ENCODE measurements around the gene NHLRC1. TPM values are rescaled to one million over a fixed set of nuclear protein-coding genes. Genes with fewer than 3 reads are reported as not detected.

Gene NHLRC1
- total and polyA plus RNA-seq, 9 of the 15 experiments (the other 6 are each of a cell fraction or from before 2014, with no cell fraction given) = not detected

DNA sequence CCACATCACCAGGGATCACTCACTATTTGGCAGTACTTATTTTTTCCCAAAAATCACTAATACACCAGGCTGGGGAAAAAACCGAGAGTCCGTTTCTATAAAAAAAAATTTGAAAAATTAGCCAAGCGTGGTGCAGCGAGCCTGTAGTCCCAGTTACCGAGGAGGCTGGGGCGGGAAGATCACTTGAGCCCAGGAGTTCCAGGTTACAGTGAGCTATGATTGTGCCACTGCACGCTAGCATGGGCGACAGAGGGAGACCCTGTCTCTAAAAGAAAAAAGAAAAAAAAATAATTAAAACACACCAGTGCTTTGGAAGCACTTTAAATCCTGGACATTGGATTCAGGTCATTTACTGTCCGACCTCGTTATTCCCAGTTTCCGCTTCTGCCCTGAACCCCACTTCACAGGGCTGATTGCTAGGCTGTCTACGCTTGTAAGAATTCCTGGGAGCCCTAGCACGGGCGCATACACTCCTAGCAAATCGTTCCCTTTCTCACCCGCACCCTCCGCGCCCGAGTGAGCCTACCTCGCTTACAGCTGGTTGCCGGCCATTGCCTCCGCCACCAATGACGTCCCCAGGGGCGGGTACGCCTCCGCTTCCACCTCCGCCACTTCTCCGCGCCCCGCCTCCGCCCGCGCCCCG, 32.2 kb upstream of the NHLRC1 start, which contains the start of gene TPMT (continued):
- TF ChIP-seq, protein P1, sequence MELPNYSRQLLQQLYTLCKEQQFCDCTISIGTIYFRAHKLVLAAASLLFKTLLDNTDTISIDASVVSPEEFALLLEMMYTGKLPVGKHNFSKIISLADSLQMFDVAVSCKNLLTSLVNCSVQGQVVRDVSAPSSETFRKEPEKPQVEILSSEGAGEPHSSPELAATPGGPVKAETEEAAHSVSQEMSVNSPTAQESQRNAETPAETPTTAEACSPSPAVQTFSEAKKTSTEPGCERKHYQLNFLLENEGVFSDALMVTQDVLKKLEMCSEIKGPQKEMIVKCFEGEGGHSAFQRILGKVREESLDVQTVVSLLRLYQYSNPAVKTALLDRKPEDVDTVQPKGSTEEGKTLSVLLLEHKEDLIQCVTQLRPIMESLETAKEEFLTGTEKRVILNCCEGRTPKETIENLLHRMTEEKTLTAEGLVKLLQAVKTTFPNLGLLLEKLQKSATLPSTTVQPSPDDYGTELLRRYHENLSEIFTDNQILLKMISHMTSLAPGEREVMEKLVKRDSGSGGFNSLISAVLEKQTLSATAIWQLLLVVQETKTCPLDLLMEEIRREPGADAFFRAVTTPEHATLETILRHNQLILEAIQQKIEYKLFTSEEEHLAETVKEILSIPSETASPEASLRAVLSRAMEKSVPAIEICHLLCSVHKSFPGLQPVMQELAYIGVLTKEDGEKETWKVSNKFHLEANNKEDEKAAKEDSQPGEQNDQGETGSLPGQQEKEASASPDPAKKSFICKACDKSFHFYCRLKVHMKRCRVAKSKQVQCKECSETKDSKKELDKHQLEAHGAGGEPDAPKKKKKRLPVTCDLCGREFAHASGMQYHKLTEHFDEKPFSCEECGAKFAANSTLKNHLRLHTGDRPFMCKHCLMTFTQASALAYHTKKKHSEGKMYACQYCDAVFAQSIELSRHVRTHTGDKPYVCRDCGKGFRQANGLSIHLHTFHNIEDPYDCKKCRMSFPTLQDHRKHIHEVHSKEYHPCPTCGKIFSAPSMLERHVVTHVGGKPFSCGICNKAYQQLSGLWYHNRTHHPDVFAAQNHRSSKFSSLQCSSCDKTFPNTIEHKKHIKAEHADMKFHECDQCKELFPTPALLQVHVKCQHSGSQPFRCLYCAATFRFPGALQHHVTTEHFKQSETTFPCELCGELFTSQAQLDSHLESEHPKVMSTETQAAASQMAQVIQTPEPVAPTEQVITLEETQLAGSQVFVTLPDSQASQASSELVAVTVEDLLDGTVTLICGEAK (IDR thresholded peaks at IDR 0.05) = peak; percentile 61
- TF ChIP-seq, protein P1 (CRISPR knock-in tag; IDR thresholded peaks at IDR 0.05) = no peak
- TF ChIP-seq SREBF2 (CRISPR knock-in tag; IDR thresholded peaks at IDR 0.05) = no peak
- no peak for TF ChIP-seq CCAR2 (IDR thresholded peaks at IDR 0.05; ENCODE audit: low read depth, low read length)
- TF ChIP-seq POLR2A (conservative IDR thresholded peaks at IDR 0.05) = peak; percentile 92
- peak; percentile 64 for TF ChIP-seq POLR2AphosphoS5 (IDR thresholded peaks at IDR 0.05; ENCODE audit: control insufficient read depth, insufficient read depth, low read depth, low read length)
- TF ChIP-seq JUN (IDR thresholded peaks at IDR 0.05; ENCODE audit: borderline replicate concordance, low read depth, low read length) = peak; percentile 42; the same call in 1 of the 2 replicates
- no peak for TF ChIP-seq JUN (CRISPR knock-in tag; IDR thresholded peaks at IDR 0.05; ENCODE audit: borderline replicate concordance)
- TF ChIP-seq, protein P2, sequence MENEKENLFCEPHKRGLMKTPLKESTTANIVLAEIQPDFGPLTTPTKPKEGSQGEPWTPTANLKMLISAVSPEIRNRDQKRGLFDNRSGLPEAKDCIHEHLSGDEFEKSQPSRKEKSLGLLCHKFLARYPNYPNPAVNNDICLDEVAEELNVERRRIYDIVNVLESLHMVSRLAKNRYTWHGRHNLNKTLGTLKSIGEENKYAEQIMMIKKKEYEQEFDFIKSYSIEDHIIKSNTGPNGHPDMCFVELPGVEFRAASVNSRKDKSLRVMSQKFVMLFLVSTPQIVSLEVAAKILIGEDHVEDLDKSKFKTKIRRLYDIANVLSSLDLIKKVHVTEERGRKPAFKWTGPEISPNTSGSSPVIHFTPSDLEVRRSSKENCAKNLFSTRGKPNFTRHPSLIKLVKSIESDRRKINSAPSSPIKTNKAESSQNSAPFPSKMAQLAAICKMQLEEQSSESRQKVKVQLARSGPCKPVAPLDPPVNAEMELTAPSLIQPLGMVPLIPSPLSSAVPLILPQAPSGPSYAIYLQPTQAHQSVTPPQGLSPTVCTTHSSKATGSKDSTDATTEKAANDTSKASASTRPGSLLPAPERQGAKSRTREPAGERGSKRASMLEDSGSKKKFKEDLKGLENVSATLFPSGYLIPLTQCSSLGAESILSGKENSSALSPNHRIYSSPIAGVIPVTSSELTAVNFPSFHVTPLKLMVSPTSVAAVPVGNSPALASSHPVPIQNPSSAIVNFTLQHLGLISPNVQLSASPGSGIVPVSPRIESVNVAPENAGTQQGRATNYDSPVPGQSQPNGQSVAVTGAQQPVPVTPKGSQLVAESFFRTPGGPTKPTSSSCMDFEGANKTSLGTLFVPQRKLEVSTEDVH (IDR thresholded peaks at IDR 0.05; ENCODE audit: low read depth, partially characterized antibody) = peak; percentile 63
- TF ChIP-seq ZNF431 (CRISPR knock-in tag; IDR thresholded peaks at IDR 0.05) = no peak
- no peak for TF ChIP-seq ETV6 (IDR thresholded peaks at IDR 0.05; ENCODE audit: borderline replicate concordance in 1 of 2, low read depth in 2 of 2, low read length in 1 of 2)
- no peak for TF ChIP-seq ETV6 (CRISPR knock-in tag; IDR thresholded peaks at IDR 0.05; ENCODE audit: borderline replicate concordance)
- TF ChIP-seq, protein P3, sequence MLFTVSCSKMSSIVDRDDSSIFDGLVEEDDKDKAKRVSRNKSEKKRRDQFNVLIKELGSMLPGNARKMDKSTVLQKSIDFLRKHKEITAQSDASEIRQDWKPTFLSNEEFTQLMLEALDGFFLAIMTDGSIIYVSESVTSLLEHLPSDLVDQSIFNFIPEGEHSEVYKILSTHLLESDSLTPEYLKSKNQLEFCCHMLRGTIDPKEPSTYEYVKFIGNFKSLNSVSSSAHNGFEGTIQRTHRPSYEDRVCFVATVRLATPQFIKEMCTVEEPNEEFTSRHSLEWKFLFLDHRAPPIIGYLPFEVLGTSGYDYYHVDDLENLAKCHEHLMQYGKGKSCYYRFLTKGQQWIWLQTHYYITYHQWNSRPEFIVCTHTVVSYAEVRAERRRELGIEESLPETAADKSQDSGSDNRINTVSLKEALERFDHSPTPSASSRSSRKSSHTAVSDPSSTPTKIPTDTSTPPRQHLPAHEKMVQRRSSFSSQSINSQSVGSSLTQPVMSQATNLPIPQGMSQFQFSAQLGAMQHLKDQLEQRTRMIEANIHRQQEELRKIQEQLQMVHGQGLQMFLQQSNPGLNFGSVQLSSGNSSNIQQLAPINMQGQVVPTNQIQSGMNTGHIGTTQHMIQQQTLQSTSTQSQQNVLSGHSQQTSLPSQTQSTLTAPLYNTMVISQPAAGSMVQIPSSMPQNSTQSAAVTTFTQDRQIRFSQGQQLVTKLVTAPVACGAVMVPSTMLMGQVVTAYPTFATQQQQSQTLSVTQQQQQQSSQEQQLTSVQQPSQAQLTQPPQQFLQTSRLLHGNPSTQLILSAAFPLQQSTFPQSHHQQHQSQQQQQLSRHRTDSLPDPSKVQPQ (CRISPR knock-in tag; IDR thresholded peaks at IDR 0.05; ENCODE audit: borderline replicate concordance) = no peak
- peak in 1 of 2 experiments; percentile 59; a peak in 1 of 4 replicates for TF ChIP-seq ARNT (IDR thresholded peaks at IDR 0.05)

All from K562 (cell line).